ENCODE data around the gene CHST8.

GRCh38 chr19:33638167-33639034, 16.6 kb downstream of the CHST8 start:
- TF ChIP-seq CTCF (IDR thresholded peaks at IDR 0.05) = no peak
- TF ChIP-seq EP300 (IDR thresholded peaks at IDR 0.05) = no peak
